ENCODE measurements around the gene PRTFDC1.

The PRTFDC1 gene

DNA sequence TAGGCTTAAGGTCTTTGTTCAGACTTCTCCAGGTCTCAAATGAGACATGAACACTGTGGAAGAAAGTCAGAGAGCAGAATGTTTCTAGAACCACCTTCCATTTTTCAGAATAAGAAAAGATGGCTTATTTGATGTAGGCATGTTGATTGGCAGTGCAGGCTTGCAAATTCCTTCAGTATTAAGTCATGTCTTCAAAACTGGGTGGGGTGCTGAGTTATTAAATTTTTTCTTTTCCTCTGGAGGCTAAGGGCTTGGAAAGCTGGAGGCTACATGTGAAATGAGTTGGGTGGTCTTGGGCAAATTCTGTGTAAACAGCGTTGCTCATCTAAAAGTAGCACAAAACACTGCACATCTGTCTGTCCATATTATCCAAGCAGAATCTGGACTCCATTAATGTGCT lies 62.8 kb downstream of the PRTFDC1 start:
- H3K4me3 ChIP-seq (ENCODE audit: control insufficient read depth, low read depth, low read length): no peak overlapping the region
- TF ChIP-seq, protein P1, sequence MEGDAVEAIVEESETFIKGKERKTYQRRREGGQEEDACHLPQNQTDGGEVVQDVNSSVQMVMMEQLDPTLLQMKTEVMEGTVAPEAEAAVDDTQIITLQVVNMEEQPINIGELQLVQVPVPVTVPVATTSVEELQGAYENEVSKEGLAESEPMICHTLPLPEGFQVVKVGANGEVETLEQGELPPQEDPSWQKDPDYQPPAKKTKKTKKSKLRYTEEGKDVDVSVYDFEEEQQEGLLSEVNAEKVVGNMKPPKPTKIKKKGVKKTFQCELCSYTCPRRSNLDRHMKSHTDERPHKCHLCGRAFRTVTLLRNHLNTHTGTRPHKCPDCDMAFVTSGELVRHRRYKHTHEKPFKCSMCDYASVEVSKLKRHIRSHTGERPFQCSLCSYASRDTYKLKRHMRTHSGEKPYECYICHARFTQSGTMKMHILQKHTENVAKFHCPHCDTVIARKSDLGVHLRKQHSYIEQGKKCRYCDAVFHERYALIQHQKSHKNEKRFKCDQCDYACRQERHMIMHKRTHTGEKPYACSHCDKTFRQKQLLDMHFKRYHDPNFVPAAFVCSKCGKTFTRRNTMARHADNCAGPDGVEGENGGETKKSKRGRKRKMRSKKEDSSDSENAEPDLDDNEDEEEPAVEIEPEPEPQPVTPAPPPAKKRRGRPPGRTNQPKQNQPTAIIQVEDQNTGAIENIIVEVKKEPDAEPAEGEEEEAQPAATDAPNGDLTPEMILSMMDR (conservative IDR thresholded peaks at IDR 0.05; ENCODE audit: control insufficient read depth, insufficient read depth, low read depth, low read length): no peak
- DNase-seq (ENCODE audit: low read depth): no peak

- H3K4me3 ChIP-seq (ENCODE audit: control insufficient read depth, low read depth, low read length): no peak overlapping the region
- DNase-seq (ENCODE audit: low read depth): no peak
- TF ChIP-seq, protein P1 (conservative IDR thresholded peaks at IDR 0.05; ENCODE audit: control insufficient read depth, insufficient read depth, low read depth, low read length): no peak
Measured at GRCh38 chr10:24887855-24888231, 64.6 kb downstream of the PRTFDC1 start.

DNA sequence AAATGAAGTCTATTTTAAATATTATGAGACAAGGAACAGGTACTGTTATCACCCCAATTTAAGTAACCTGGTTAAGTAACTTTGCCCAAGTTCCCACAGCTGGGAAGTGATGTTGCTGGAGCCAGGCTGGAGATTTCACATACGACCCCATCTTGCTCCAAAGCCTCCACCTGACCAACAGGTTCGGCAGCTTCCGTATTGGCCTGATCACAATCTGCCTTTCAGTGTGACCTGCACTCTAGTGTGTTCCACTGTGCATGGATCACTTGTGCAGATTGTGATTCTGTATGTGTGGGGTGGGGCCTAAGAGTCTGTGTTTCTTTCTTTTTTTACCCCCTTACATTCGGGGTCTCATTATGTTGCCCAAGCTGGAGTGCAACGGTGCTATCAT lies 66.1 kb downstream of the PRTFDC1 start:
- TF ChIP-seq, protein P1 (conservative IDR thresholded peaks at IDR 0.05; ENCODE audit: control insufficient read depth, insufficient read depth, low read depth, low read length): no peak
- no peak for DNase-seq (ENCODE audit: low read depth)

GRCh38 chr10:24885551-24886289 lies 66.7 kb downstream of the PRTFDC1 start:
- no peak for DNase-seq (ENCODE audit: low read depth)
- no peak overlapping the region for H3K4me3 ChIP-seq (ENCODE audit: control insufficient read depth, low read depth, low read length)
- TF ChIP-seq, protein P1 (conservative IDR thresholded peaks at IDR 0.05; ENCODE audit: control insufficient read depth, insufficient read depth, low read depth, low read length): no peak

More for the DNA sequence above, 66.1 kb downstream of the PRTFDC1 start:
- no peak overlapping the region for H3K4me3 ChIP-seq (ENCODE audit: control insufficient read depth, low read depth, low read length)

DNA sequence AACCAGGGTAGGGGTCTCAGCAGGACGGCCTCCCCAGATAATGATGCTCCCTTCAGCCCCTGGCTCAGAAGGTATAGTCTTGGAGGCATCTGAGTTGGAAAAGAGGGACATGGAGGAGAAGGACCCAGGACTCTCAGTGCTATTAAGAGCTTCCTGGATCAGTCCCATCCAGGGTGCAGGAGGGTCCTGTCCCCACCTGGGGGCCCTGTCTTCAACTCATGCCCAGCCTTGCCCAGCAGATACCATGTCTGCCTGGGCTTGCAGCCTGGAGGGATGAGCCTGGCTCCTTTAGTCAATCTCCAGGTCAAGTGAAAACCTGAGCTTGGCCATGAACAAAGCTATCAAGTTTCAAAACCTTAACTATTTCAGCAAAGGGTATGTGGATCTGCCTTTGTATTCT lies 67.6 kb downstream of the PRTFDC1 start:
- no peak overlapping the region for H3K4me3 ChIP-seq (ENCODE audit: control insufficient read depth, low read depth, low read length)
- no peak for DNase-seq (ENCODE audit: low read depth)
- TF ChIP-seq, protein P1 (conservative IDR thresholded peaks at IDR 0.05; ENCODE audit: control insufficient read depth, insufficient read depth, low read depth, low read length): no peak

DNA sequence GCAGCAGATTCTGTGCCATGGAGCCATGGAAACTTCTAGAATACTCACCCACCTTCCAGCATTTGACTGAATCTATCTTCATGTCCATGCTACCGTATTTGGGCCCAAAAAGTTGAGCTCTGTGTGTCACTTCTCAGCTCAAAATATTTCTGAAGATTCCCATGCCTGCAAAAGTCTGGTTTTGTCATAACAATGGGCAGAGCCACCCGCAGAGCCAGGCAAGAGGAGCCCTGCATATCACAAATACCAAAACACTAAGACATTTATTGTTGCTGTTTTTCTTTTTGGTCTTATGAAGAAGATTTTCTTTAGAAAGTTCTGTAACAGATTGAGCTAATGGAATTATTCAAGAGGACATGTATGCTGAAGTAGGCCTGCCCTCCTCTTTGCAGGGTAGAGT lies 68.1 kb downstream of the PRTFDC1 start:
- no peak for DNase-seq (ENCODE audit: low read depth)
- H3K4me3 ChIP-seq (ENCODE audit: control insufficient read depth, low read depth, low read length): no peak overlapping the region
- TF ChIP-seq, protein P1 (conservative IDR thresholded peaks at IDR 0.05; ENCODE audit: control insufficient read depth, insufficient read depth, low read depth, low read length): no peak
